GM19438 (cell line): ENCODE results near the gene FAM20C.

Source experiments
- ATAC-seq: cut with Tn5 transposase; IDR thresholded peaks from one replicate; pipeline ENCODE4 v1.9.1; 2021; ENCODE audit warnings: low read depth; ENCODE audit not compliant: unreplicated experiment

The FAM20C gene

GRCh38 chr7:191981-192649 lies at the start of gene FAM20C:
TSS of gene FAM20C (plus strand) at chr7:192571. CDS start at chr7:193200, 629 bp downstream.
- no peak for ATAC-seq

- ATAC-seq: no peak
Observed at GRCh38 chr7:143145-143751, 49.1 kb upstream of the FAM20C start.

GRCh38 chr7:143811-144453 lies 48.4 kb upstream of the FAM20C start:
- no peak for ATAC-seq

- ATAC-seq: no peak
Observed at GRCh38 chr7:144454-144826, 47.9 kb upstream of the FAM20C start.

GRCh38 chr7:145863-146262 lies 46.5 kb upstream of the FAM20C start:
- no peak for ATAC-seq

GRCh38 chr7:148543-148931 lies 43.8 kb upstream of the FAM20C start:
- no peak for ATAC-seq

GRCh38 chr7:148932-149790 lies 43.2 kb upstream of the FAM20C start:
- peak; percentile 90 for ATAC-seq

- ATAC-seq: peak; percentile 17
Observed at GRCh38 chr7:149791-150636, 42.4 kb upstream of the FAM20C start.

GRCh38 chr7:150811-151221 lies 41.6 kb upstream of the FAM20C start:
- ATAC-seq: no peak

GRCh38 chr7:151346-152050 lies 40.9 kb upstream of the FAM20C start:
- no peak for ATAC-seq

GRCh38 chr7:152702-153391 lies 39.5 kb upstream of the FAM20C start:
- no peak for ATAC-seq

- no peak for ATAC-seq
Observed at GRCh38 chr7:153604-154003, 38.8 kb upstream of the FAM20C start.

- ATAC-seq: no peak
Observed at GRCh38 chr7:154096-154799, 38.1 kb upstream of the FAM20C start.

GRCh38 chr7:155469-155900 lies 36.9 kb upstream of the FAM20C start:
- ATAC-seq: no peak

GRCh38 chr7:156111-157007 lies 36.0 kb upstream of the FAM20C start:
- ATAC-seq: no peak

GRCh38 chr7:157008-157310 lies 35.4 kb upstream of the FAM20C start:
- no peak for ATAC-seq

- no peak for ATAC-seq
Observed at GRCh38 chr7:157771-158625, 34.4 kb upstream of the FAM20C start.
